Measurements from ENCODE around the gene FES. TPM values are rescaled to one million over a fixed set of nuclear protein-coding genes. Genes with fewer than 3 reads are reported as not detected.

The FES gene
- total RNA-seq, 4 donors from 2014 or later: 7.0 to 18.3 (median 14.0) TPM

GRCh38 chr15:90885432-90886290 is 1.4 kb downstream of the FES start:
- in situ Hi-C loops (cut with MboI; ENCODE audit: low pct_ligation_motif_present in 1 of 4, low pct_unique_long_range_greater_than_20kb in 1 of 4, low sequenced_read_pairs in 3 of 4) (loop anchor here (5.0 to 25.0 kb wide), 4 partner anchors 223 to 573 kb away; no protein-coding TSS in a partner anchor), intact Hi-C loops (cut with DNase I; ENCODE audit: low total_unique reads) (loop anchor here (1.0 to 10.0 kb wide), 2 partner anchors 171 to 237 kb away; partner anchors contain the start of gene BLM)
- TF ChIP-seq CTCF (IDR thresholded peaks at IDR 0.05) (peak; percentile 97 to 99 (median 98)), POLR2AphosphoS5 (IDR thresholded peaks at IDR 0.05) (no peak)
- DNase-seq: peak; percentile 81
- Histone ChIP-seq H3K27ac (peak overlapping the region; percentile 86 to 92 (median 90)), H3K9me3 (no peaks in the 10 kb centered on the region), H3K4me1 (peaks cover 6 to 35% (median 23%) of the 10 kb centered on the region in 4 donors), H3K27me3 (no peaks in the 10 kb centered on the region), H3K4me3 (peak overlapping the region in 2 of 4 donors; percentile 51 to 56), H3K36me3 (no peaks in the 10 kb centered on the region)
- 53% methylated on average over 23 of the region's 23 CpGs; no CpG with 5 or more reads in 1 of the 2 donors for WGBS, 2 donors (ENCODE audit: low coverage in 1 of 2)

GRCh38 chr15:90886291-90886614 is 1.9 kb downstream of the FES start:
- Histone ChIP-seq H3K4me3 (no peak overlapping the region), H3K27me3 (no peaks in the 10 kb centered on the region), H3K36me3 (no peaks in the 10 kb centered on the region), H3K9me3 (no peaks in the 10 kb centered on the region), H3K27ac (no peak overlapping the region), H3K4me1 (peaks cover 6 to 35% (median 23%) of the 10 kb centered on the region in 4 donors)
- 28% methylated on average over 5 of the region's 5 CpGs; no CpG with 5 or more reads in 1 of the 2 donors for WGBS, 2 donors (ENCODE audit: low coverage in 1 of 2)
- in situ Hi-C loops (cut with MboI; ENCODE audit: low pct_ligation_motif_present in 1 of 4, low pct_unique_long_range_greater_than_20kb in 1 of 4, low sequenced_read_pairs in 3 of 4): loop anchor here (5.0 to 25.0 kb wide), 4 partner anchors 224 to 574 kb away; no protein-coding TSS in a partner anchor
- no peak for DNase-seq
- intact Hi-C loops (cut with DNase I; ENCODE audit: low total_unique reads): loop anchor here (10.0 kb wide), 1 partner anchor 171 kb away; the partner anchor contains the start of gene BLM
- TF ChIP-seq POLR2AphosphoS5 (IDR thresholded peaks at IDR 0.05) (no peak), CTCF (IDR thresholded peaks at IDR 0.05) (peak in 2 of 5 experiments; percentile 1 to 4), POLR2A (IDR thresholded peaks at IDR 0.05) (no peak), EP300 (IDR thresholded peaks at IDR 0.05; ENCODE audit: low read depth) (no peak)

- H3K27me3 ChIP-seq: no peaks in the 10 kb centered on the region
- no peaks in the 10 kb centered on the region for H3K36me3 ChIP-seq
- intact Hi-C loops (cut with DNase I; ENCODE audit: low total_unique reads): loop anchor here (10.0 kb wide), 1 partner anchor 172 kb away; the partner anchor contains the start of gene BLM
- no peak for DNase-seq
- no peaks in the 10 kb centered on the region for H3K9me3 ChIP-seq
- no peak overlapping the region for H3K4me3 ChIP-seq
- 71% methylated on average over 4 of the region's 13 CpGs; no CpG with 5 or more reads in 1 of the 2 donors for WGBS, 2 donors (ENCODE audit: low coverage in 1 of 2)
- no peak overlapping the region for H3K27ac ChIP-seq
- peaks cover 6 to 35% (median 23%) of the 10 kb centered on the region in 4 donors for H3K4me1 ChIP-seq
- TF ChIP-seq POLR2A (IDR thresholded peaks at IDR 0.05) (no peak), CTCF (IDR thresholded peaks at IDR 0.05) (no peak), EP300 (IDR thresholded peaks at IDR 0.05; ENCODE audit: low read depth) (no peak)
- in situ Hi-C loops (cut with MboI; ENCODE audit: low pct_ligation_motif_present in 1 of 4, low pct_unique_long_range_greater_than_20kb in 1 of 4, low sequenced_read_pairs in 3 of 4): loop anchor here (5.0 to 25.0 kb wide), 4 partner anchors 225 to 575 kb away; no protein-coding TSS in a partner anchor
Observed at GRCh38 chr15:90887037-90887481, 2.8 kb downstream of the FES start.

GRCh38 chr15:90889313-90889730 is 5.0 kb downstream of the FES start:
- TF ChIP-seq POLR2A (IDR thresholded peaks at IDR 0.05) (no peak), EP300 (IDR thresholded peaks at IDR 0.05; ENCODE audit: low read depth) (no peak), POLR2AphosphoS5 (IDR thresholded peaks at IDR 0.05) (no peak), CTCF (IDR thresholded peaks at IDR 0.05) (no peak)
- in situ Hi-C loops (cut with MboI; ENCODE audit: low pct_ligation_motif_present in 1 of 4, low pct_unique_long_range_greater_than_20kb in 1 of 4, low sequenced_read_pairs in 3 of 4): loop anchor here (5.0 to 25.0 kb wide), 4 partner anchors 227 to 577 kb away; no protein-coding TSS in a partner anchor
- Histone ChIP-seq H3K4me3 (no peak overlapping the region), H3K36me3 (no peaks in the 10 kb centered on the region), H3K9me3 (no peaks in the 10 kb centered on the region), H3K27ac (no peak overlapping the region), H3K4me1 (peaks cover 6 to 20% (median 13%) of the 10 kb centered on the region in 4 donors), H3K27me3 (no peaks in the 10 kb centered on the region)
- intact Hi-C loops (cut with DNase I; ENCODE audit: low total_unique reads): loop anchor here (10.0 kb wide), 1 partner anchor 175 kb away; the partner anchor contains the start of gene BLM
- WGBS, 2 donors (ENCODE audit: low coverage in 1 of 2): 79% methylated on average over 18 of the region's 18 CpGs; no CpG with 5 or more reads in 1 of the 2 donors
- no peak for DNase-seq

All from transverse colon (tissue), 4 donors.